ENCODE measurements around the gene HCN3. TPM values are rescaled to one million over a fixed set of nuclear protein-coding genes. Genes with fewer than 3 reads are reported as not detected.

The HCN3 gene
- total and polyA plus RNA-seq, 2 of the 13 experiments (the other 11 are each of a cell fraction or from before 2014, with no cell fraction given): 2.4 to 10.2 TPM

GRCh38 chr1:155273343-155274245 is 3.7 kb upstream of the HCN3 start, which contains the start of gene CLK2 (continued):
- TF ChIP-seq ZNF280B (CRISPR knock-in tag; IDR thresholded peaks at IDR 0.05; ENCODE audit: borderline replicate concordance): no peak
- 0 out of 2 replicates have a peak, but pooled peaks have one; percentile 46 for TF ChIP-seq FOXP4 (CRISPR knock-in tag; IDR thresholded peaks at IDR 0.05)
- TF ChIP-seq ZNF670 (CRISPR knock-in tag; IDR thresholded peaks at IDR 0.05; ENCODE audit: borderline replicate concordance): no peak
- TF ChIP-seq SALL2 (CRISPR knock-in tag; IDR thresholded peaks at IDR 0.05): no peak
- TF ChIP-seq SIN3B (IDR thresholded peaks at IDR 0.05; ENCODE audit: low read length): 0 out of 2 replicates have a peak, but pooled peaks have one; percentile 21
- no peak for TF ChIP-seq PAF1 (CRISPR knock-in tag; IDR thresholded peaks at IDR 0.05)
- no peak for TF ChIP-seq ZNF337 (CRISPR knock-in tag; IDR thresholded peaks at IDR 0.05; ENCODE audit: borderline replicate concordance, low read depth)
- no peak for TF ChIP-seq HMG20A (CRISPR knock-in tag; IDR thresholded peaks at IDR 0.05; ENCODE audit: borderline replicate concordance)
- no peak for TF ChIP-seq TIGD3 (CRISPR knock-in tag; IDR thresholded peaks at IDR 0.05; ENCODE audit: borderline replicate concordance)
- TF ChIP-seq MTA1 (CRISPR knock-in tag; IDR thresholded peaks at IDR 0.05; ENCODE audit: borderline replicate concordance): no peak; the same call in 1 of the 2 replicates
- TF ChIP-seq ZNF121 (CRISPR knock-in tag; IDR thresholded peaks at IDR 0.05): no peak
- no peak for TF ChIP-seq ZC3H4 (CRISPR knock-in tag; IDR thresholded peaks at IDR 0.05; ENCODE audit: borderline replicate concordance)
- no peak for TF ChIP-seq ZSCAN30 (CRISPR knock-in tag; IDR thresholded peaks at IDR 0.05)
- peak; percentile 76 for TF ChIP-seq REPIN1 (CRISPR knock-in tag; IDR thresholded peaks at IDR 0.05; ENCODE audit: borderline replicate concordance, low read depth)
- TF ChIP-seq SRF (IDR thresholded peaks at IDR 0.05; ENCODE audit: low read depth, low read length): no peak
- TF ChIP-seq FOSL2 (CRISPR knock-in tag; IDR thresholded peaks at IDR 0.05): peak; percentile 34; the same call in 1 of the 2 replicates
- TF ChIP-seq RFXANK (CRISPR knock-in tag; IDR thresholded peaks at IDR 0.05): no peak
- TF ChIP-seq ATAD3A (CRISPR knock-in tag; IDR thresholded peaks at IDR 0.05): no peak
- TF ChIP-seq NONO (IDR thresholded peaks at IDR 0.05): no peak
- TF ChIP-seq NONO (CRISPR knock-in tag; conservative IDR thresholded peaks at IDR 0.05): peak; percentile 90
- TF ChIP-seq ZNF747 (CRISPR knock-in tag; IDR thresholded peaks at IDR 0.05; ENCODE audit: borderline replicate concordance): peak; percentile 46
- TF ChIP-seq ZNF282 (IDR thresholded peaks at IDR 0.05; ENCODE audit: partially characterized antibody): no peak
- TF ChIP-seq HES4 (CRISPR knock-in tag; IDR thresholded peaks at IDR 0.05; ENCODE audit: borderline replicate concordance): peak; percentile 79; the same call in 1 of the 2 replicates
- no peak for TF ChIP-seq IKZF4 (CRISPR knock-in tag; IDR thresholded peaks at IDR 0.05; ENCODE audit: borderline replicate concordance, low read depth, not compliant biosample characterization)
- TF ChIP-seq HHEX (CRISPR knock-in tag; IDR thresholded peaks at IDR 0.05): no peak
- 0 out of 2 replicates have a peak, but pooled peaks have one; percentile 16 for TF ChIP-seq SIX1 (CRISPR knock-in tag; IDR thresholded peaks at IDR 0.05; ENCODE audit: borderline replicate concordance)
- TF ChIP-seq FOSL1 (CRISPR knock-in tag; IDR thresholded peaks at IDR 0.05; ENCODE audit: borderline replicate concordance): no peak
